OCI-LY3 (cell line): ENCODE results near the gene TRABD.

ENCODE experiments used
- H2AFZ ChIP-seq: fragments of 200-600, 300-600 bp; shearing (Covaris generic); 2 replicates; pipeline ENCODE4 v1.6.0; 2014; ENCODE audit warnings: antibody characterized with exemption, low read depth, low read length
- H3K27ac ChIP-seq: fragments of 200-600, 300-600 bp; sonication (generic); 2 replicates; pipeline ENCODE4 v1.5.1; 2014; ENCODE audit warnings: mild to moderate bottlenecking, low read length, moderate library complexity, mixed read lengths
- H3K27me3 ChIP-seq: fragments of 200-600, 300-600 bp; sonication (generic); 2 replicates; pipeline ENCODE4 v1.6.1; 2014; ENCODE audit warnings: low read depth, low read length, mixed read lengths
- H3K36me3 ChIP-seq: fragments of 200-600, 300-600 bp; sonication (generic); replicated peaks from 2 replicates; pipeline ENCODE3; 2014; ENCODE audit warnings: low read depth, low read length, mixed read lengths
- H3K4me1 ChIP-seq: fragments of 300-600, 200-600 bp; sonication (generic); 2 replicates; pipeline ENCODE4 v1.6.1; 2014; ENCODE audit warnings: low read length, mixed read lengths
- H3K4me2 ChIP-seq: fragments of 200-600, 300-600 bp; sonication (generic); 2 replicates; pipeline ENCODE4 v1.6.1; 2014; ENCODE audit warnings: low read length, mixed read lengths
- H3K4me3 ChIP-seq: fragments of 300-600, 200-600 bp; sonication (generic); 2 replicates; pipeline ENCODE4 v1.5.1; 2014; ENCODE audit warnings: antibody characterized with exemption, mild to moderate bottlenecking, low read length, moderate library complexity
- H3K79me2 ChIP-seq: fragments of 300-600, 200-600 bp; shearing (Covaris generic); 2 replicates; pipeline ENCODE4 v1.6.1; 2014; ENCODE audit warnings: mild to moderate bottlenecking, low read length, mixed read lengths
- H3K9ac ChIP-seq: fragments of 300-600, 200-600 bp; shearing (Covaris generic); 2 replicates; pipeline ENCODE4 v1.6.0; 2014; ENCODE audit warnings: mild to moderate bottlenecking, low read length, moderate library complexity
- H3K9me3 ChIP-seq: fragments of 200-600, 300-600 bp; shearing (Covaris generic); 2 replicates; pipeline ENCODE4 v1.6.1; 2014; ENCODE audit warnings: low read length, mixed read lengths; ENCODE audit not compliant: insufficient read depth
- H4K20me1 ChIP-seq: fragments of 200-600, 300-600 bp; sonication (generic); 2 replicates; pipeline ENCODE4 v1.6.1; 2016; ENCODE audit warnings: low read length, mixed read lengths; ENCODE audit not compliant: insufficient read depth
- EZH2phosphoT487 ChIP-seq: fragments of 200-600 bp; shearing (Covaris generic); IDR thresholded peaks from 2 replicates; pipeline ENCODE4 v1.6.1; 2018; ENCODE audit warnings: antibody characterized with exemption, mixed run types, low read depth
- TF ChIP-seq, protein P1 (sequence below): fragments of 200-600, 300-600 bp; sonication (generic); IDR thresholded peaks from 2 replicates; pipeline ENCODE4 v1.5.1; 2014; ENCODE audit warnings: antibody characterized with exemption, low read length, low read depth

Gene TRABD

GRCh38 chr22:50153756-50154140 lies 32.0 kb upstream of the TRABD start:
- no peak overlapping the region for H3K4me2 ChIP-seq
- no peak overlapping the region for H3K9ac ChIP-seq
- H3K9me3 ChIP-seq, result no peaks in the 10 kb centered on the region
- TF ChIP-seq EZH2phosphoT487, result no peak
- TF ChIP-seq, protein P1, sequence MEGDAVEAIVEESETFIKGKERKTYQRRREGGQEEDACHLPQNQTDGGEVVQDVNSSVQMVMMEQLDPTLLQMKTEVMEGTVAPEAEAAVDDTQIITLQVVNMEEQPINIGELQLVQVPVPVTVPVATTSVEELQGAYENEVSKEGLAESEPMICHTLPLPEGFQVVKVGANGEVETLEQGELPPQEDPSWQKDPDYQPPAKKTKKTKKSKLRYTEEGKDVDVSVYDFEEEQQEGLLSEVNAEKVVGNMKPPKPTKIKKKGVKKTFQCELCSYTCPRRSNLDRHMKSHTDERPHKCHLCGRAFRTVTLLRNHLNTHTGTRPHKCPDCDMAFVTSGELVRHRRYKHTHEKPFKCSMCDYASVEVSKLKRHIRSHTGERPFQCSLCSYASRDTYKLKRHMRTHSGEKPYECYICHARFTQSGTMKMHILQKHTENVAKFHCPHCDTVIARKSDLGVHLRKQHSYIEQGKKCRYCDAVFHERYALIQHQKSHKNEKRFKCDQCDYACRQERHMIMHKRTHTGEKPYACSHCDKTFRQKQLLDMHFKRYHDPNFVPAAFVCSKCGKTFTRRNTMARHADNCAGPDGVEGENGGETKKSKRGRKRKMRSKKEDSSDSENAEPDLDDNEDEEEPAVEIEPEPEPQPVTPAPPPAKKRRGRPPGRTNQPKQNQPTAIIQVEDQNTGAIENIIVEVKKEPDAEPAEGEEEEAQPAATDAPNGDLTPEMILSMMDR, result no peak
- H3K4me3 ChIP-seq, result no peak overlapping the region
- no peak overlapping the region for H2AFZ ChIP-seq
- H3K79me2 ChIP-seq, result no peaks in the 10 kb centered on the region
- H3K27ac ChIP-seq, result no peak overlapping the region
- peaks cover 2% of the 10 kb centered on the region; the same call in 1 of the 2 replicates for H3K4me1 ChIP-seq
- no peaks in the 10 kb centered on the region for H4K20me1 ChIP-seq
- H3K36me3 ChIP-seq, result no peaks in the 10 kb centered on the region
- peaks cover 8% of the 10 kb centered on the region; the same call in 1 of the 2 replicates for H3K27me3 ChIP-seq

DNA sequence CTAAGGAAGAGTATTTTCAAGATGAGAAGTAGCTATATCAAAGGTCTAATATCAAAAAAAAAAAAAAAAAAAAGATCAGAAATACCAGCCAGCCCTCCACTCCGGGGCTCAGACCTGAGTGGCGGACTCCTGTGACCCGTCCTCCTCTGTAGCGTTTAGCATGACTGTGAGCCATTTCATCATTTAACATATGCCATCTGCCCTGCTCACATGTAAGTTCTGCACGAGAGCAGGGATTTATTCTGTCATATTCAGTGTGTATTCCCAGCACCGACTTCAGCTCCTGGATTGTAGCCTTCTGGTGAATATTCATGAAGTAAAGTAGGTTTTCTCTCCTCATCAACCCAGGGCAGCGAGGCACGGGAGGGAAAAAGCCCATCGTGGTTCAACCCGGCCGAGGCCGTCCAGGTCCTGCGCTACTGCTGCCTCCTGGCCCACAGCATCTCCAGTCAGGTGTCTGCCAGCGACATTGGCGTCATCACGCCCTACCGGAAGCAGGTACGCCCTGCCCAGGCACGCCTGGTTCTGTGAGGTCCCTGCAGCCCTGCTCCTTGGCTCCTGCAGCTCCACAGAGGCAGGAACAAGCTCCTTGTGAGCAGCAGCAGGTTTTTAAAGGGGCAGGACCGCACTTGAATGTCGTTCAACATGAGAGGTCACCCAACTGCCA lies 27.9 kb upstream of the TRABD start:
- H3K4me1 ChIP-seq, result no peaks in the 10 kb centered on the region
- no peak overlapping the region for H3K9ac ChIP-seq
- TF ChIP-seq EZH2phosphoT487, result no peak
- TF ChIP-seq, protein P1, result no peak
- no peak overlapping the region for H3K27ac ChIP-seq
- no peak overlapping the region for H2AFZ ChIP-seq
- no peaks in the 10 kb centered on the region for H3K36me3 ChIP-seq
- H3K79me2 ChIP-seq, result no peaks in the 10 kb centered on the region
- no peaks in the 10 kb centered on the region for H3K9me3 ChIP-seq
- H3K4me3 ChIP-seq, result no peak overlapping the region
- H3K4me2 ChIP-seq, result no peak overlapping the region
- 0 out of 2 replicates have a peak, but pooled peaks cover 3% of the 10 kb centered on the region for H3K27me3 ChIP-seq
- H4K20me1 ChIP-seq, result no peaks in the 10 kb centered on the region

- H3K4me3 ChIP-seq, result no peak overlapping the region
- H3K79me2 ChIP-seq, result no peaks in the 10 kb centered on the region
- no peaks in the 10 kb centered on the region for H4K20me1 ChIP-seq
- 0 out of 2 replicates have a peak, but pooled peaks cover 3% of the 10 kb centered on the region for H3K27me3 ChIP-seq
- TF ChIP-seq, protein P1, result no peak
- no peak for TF ChIP-seq EZH2phosphoT487
- H3K9me3 ChIP-seq, result no peaks in the 10 kb centered on the region
- no peak overlapping the region for H3K4me2 ChIP-seq
- no peak overlapping the region for H3K9ac ChIP-seq
- H3K27ac ChIP-seq, result no peak overlapping the region
- no peak overlapping the region for H2AFZ ChIP-seq
- H3K4me1 ChIP-seq, result 0 out of 2 replicates have a peak, but pooled peaks cover 4% of the 10 kb centered on the region
- H3K36me3 ChIP-seq, result no peaks in the 10 kb centered on the region
Measured at GRCh38 chr22:50160947-50161346, 24.8 kb upstream of the TRABD start.

- Histone ChIP-seq H3K79me2 (no peaks in the 10 kb centered on the region), H3K27me3 (0 out of 2 replicates have a peak, but pooled peaks cover 3% of the 10 kb centered on the region), H4K20me1 (no peaks in the 10 kb centered on the region), H3K4me3 (no peak overlapping the region), H3K36me3 (no peaks in the 10 kb centered on the region), H2AFZ (no peak overlapping the region), H3K4me2 (no peak overlapping the region), H3K9me3 (no peaks in the 10 kb centered on the region), H3K9ac (no peak overlapping the region), H3K4me1 (0 out of 2 replicates have a peak, but pooled peaks cover 4% of the 10 kb centered on the region), H3K27ac (no peak overlapping the region)
- TF ChIP-seq EZH2phosphoT487, result no peak
- TF ChIP-seq, protein P1, result no peak
Measured at GRCh38 chr22:50161508-50162390, 24.0 kb upstream of the TRABD start.
